GM18507 (cell line): ENCODE results near the gene GSS.

ENCODE experiments used
- DNase-seq: peaks from one replicate; pipeline ENCODE4 v3.0.0; 2011; ENCODE audit warnings: low read depth; ENCODE audit not compliant: insufficient read length; ENCODE audit errors: extremely low spot score
- FAIRE-seq: peaks from 2 replicates; lab custom pipeline; 2011; peaks lifted over from hg19 to GRCh38; lab: Jason Lieb, UNC

GSS gene

DNA sequence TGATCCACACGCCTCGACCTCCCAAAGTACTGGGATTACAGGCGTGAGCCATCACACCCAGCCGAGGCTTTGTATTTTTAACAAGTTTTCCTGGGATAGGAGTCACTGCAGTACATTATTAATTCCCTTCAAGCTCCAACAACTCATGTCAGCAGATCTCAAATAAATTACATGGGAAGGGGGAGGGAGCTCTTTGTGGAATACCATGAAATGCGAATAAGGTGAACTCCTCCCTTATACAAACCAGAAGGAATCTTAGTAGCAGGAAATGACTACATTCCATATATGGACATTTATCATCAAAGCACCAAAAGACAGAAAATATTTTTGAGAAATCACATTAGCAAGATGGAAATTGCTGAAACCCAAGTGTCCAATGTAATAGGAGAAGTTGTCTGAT is 2.9 kb downstream of the GSS start:
- DNase-seq = no peak

DNA sequence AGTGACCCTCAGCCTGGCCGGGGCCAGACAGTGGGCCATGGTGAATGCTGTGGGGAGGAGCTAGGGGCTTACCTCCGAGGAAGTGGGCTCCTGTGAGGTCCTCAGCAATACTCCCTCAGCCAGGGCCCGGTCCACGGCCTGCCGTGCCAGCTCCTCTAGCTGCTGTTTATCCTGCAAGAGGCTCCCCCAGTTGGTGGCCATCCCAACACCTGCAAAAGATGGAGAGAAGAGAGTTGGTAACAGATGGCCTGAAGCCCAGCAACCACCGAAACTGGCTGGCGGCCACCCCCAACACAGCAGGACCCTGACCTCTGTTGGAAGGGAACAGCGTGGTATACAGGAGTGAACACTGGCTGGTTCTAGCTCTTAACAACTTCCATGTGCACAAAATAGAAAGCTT is 4.0 kb downstream of the GSS start:
- no peak for FAIRE-seq
- no peak for DNase-seq

More for the DNA sequence above, 2.9 kb downstream of the GSS start:
- no peak for FAIRE-seq

DNA sequence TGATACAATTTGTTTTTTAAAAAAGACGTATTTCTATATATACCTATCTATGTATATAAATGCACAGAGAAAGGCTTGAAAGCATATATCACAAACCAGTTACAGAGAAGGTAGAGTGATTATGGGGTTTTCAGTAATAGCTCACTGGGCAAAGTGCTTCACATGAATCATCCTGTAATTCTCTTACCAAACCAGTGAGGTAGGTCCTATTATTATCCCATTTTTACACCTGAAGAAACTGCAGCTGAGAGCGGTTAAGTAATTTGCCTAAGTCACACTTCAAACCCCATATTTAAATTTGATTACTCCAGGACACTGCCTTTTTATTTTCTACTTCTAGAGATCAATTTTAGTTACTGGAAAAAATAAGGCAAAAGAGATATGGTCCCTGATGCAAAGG is 4.4 kb downstream of the GSS start:
- FAIRE-seq (no peak), DNase-seq (no peak)

DNA sequence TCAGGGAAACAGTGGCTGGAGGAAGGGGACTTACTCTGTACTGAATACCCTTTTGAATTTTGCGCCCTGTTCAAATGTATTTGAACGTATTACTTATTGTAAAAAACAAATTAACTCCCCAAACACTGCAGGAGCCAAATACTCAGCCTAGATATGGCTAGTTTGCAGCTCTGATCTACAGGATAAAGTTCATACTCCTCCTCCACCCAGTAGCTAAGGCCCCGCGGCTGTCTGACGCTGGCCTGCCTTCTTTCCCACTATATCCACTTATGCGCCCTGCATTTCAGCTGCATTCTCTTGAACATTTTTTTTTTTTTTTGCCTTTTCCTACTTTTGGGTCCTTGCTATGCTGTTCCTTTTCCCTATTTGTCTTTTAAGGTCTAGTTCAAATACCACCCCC is 6.5 kb downstream of the GSS start:
- DNase-seq (no peak), FAIRE-seq (no peak)

DNA sequence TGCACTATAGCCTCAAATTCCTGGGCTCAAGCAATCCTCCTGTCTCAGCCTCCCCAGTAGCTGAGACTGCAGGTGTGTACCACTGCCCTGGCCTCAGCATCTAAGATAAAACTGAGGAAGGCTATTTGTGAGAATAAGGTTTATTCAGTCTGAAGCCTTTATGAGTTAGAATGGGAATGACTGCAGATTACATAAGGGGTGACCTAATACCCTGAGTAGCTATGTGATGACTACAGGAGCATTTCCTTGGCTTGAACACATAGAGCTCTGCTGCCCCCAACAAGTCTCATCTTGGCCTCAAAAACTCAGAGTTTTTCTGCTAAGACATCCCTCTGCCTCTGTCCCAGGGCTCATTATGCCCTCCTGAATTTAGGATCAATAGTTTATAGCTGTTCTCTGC is 7.6 kb downstream of the GSS start:
- no peak for FAIRE-seq

DNA sequence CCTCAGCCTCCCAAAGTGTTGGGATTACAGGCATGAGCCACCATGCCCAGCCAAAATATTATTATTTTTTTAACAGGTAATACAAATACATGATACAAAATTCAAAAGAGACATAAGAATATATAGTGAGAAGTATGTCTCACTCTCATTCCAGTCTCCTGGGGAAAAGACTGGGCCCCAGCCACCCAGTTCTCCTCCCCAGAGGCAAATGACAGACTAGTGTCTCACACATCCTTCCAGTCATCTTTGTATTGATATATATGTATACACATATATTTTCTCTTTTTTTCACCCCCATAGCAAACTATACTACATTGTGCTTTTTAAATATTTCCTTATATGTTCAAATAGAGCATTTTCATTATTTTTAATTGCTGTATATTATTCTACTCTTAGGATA is 8.3 kb downstream of the GSS start:
- FAIRE-seq = no peak
- DNase-seq = no peak

More for the DNA sequence above, 7.6 kb downstream of the GSS start:
- no peak for DNase-seq

DNA sequence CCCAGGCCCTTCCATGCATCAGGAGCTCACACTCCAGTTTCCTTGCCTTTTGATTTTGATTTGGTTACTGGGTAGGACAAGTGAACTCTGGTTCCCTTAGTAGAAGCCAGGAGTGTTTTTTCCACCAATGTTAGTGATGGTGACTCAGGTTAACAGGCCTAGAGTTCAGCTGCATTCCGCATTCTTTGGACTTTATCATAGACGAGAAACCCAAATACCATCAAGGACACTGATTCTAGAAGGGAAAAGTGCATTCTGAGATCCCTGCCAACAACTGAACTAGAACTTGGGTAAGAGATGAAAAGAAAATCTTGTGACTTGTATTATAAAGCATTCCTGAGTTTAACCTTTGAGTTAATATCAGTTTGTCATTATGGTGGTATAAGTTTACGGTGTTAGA is 8.9 kb downstream of the GSS start:
- FAIRE-seq = no peak
- DNase-seq = no peak

DNA sequence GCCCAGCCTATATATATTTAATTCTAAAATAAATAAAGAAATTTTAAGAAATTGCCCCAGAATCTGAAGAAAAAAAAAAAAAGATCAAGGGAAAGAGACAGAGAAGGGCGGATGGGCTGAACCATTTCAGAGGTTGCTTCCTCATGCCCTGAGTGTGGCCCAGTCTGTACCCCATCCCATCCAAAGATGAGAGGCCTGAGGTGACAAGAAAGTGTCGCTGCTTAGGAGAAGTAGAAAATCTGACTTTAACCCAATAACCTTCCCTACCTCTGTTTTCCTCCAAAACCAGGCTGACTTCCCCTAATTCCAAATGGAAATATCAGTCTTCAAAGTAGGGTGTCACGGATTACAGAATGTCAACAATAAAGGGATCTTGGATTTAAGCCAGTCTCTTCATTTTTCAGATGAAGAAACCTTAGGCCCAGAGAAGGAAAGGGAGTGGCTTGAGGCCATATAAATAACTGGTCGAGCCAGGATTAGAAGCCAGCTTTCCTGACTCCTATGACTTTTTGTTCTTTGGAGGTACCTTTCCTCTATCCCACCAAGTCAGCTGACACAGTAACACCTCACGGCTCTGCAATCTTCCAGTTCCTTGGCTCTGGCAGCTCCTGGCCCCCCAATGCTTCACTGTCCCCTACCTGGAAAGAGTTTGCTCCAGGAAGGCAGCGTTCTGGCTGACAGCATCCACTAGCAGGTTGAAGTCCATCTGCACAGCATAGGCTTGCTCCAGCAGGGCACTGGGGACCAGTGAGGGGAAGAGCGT is 10.1 kb downstream of the GSS start:
- FAIRE-seq = no peak
- DNase-seq = no peak

DNA sequence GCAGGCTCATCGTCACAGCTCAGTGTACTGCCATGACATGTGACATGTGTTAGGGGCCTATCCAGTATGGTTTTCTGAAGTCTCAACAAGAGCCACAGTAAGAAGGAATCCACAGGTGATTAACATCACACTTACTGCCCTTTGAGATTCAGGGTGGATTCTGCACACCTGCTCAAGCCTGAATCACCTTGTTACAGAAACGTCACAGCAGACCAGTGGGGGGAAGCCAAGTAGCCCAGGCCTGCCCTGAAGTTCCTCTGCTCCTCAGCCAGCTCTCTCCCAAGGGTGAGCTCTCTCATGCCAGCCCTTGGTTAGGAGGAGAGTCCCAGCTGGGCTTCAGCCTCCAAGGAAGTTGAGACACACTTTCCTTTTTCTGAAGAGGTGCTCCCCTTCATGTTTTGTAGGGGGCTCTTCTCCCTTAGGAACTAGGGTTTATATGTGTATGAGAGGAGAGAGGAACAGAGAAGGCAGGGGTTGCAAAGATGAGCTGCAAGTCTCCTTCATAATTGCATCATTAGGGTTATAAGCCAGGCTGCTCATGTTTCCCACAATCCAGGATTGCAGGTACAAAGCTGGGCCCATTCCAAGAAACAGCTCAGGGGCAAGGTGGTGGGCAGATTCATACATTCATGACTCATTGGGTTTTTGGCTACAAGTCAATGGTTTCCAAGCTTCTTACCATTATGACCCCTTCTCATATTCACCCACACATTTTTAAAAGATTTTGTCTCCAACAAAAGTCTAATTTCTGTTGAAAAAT is 11.6 kb downstream of the GSS start:
- FAIRE-seq = no peak
- no peak for DNase-seq

DNA sequence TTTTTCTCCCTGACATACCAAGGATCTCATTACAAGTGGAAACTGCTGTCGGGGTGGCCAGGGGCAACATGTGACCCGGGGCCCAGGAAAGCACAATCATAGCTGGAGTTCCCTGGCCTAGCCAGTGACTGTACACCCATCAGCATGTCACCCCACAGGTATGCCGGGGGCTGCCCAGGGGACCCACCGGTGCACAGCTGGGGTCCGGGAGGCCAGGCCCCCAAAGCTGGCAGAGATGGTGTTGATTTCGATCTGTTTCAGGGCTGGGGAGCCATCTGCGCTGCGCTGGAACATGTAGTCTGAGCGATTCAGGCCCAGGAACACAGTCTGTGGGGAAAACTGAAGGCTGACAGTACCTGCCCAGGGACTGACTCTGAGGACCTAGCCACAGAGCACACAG is 13.3 kb downstream of the GSS start:
- FAIRE-seq (no peak), DNase-seq (no peak)

DNA sequence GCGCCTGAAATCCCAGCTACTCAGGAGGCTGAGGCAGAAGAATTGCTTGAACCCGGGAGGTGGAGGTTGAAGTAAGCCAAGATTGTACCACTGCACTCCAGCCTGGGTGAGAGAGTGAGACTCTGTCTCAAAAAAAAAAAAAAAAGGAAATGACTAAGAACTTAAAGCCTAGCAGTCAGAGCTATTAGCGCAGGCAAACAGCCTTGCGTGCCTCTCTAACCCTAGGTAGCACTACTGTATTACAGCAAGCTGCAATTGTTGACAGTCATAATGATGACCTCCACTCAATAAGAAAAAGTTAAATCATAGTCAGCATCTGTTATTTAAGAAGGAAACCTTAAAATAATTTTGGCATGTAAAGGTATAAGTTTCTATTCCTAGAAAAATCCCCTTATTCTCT is 14.4 kb downstream of the GSS start:
- no peak for DNase-seq
- no peak for FAIRE-seq

DNA sequence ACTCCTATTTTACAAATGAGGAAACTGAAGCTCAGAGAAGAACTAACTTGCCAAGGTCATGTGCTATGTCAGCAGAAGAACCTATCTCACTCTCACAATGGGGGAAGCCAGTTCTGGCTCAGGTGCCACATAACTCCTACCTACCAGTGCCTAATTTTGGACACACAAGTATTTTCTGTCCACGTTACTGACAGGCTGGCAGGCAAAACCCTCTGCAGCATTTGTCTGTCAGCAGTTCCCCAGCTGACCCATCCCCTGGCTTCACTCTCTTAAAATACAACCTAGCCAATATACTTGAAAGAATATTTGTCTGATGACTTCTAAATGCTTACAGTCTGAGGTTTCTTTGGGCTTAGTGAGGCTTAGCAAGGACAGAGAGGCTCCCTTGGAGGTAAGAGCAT is 15.5 kb downstream of the GSS start:
- DNase-seq (no peak), FAIRE-seq (no peak)

DNA sequence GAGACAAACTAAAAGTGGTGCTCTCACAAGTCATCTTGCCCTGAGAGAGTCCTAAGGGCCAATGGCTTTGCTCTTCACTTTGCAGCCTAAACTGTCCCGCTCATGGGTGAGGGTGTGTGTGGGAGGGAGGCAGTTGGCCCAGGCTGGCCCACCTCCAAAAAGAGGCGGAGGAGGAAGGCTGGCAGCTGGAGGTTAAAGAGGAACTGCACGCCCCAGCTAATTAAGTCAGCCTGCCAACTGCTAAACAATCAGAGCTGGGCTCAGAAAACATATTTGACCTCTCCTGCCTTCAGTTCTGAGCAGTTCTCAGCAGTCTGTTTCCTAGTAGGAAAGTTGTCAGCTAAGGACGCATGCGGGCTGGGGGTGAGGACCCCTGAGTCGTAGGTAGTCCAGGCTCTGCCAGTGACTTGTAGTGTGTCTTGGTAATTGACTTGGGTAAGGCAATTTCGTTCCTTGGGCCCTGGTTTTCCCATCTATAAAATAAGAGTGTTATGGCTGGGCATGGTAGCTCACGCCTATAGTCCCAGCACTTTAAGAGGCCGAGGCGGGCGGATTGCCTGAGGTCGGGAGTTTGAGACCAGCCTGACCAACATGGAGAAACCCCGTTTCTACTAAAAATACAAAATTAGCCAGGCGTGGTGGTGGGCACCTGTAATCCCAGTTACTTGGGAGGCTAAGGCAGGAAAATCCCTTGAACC is 17.0 kb downstream of the GSS start:
- FAIRE-seq = no peak

DNA sequence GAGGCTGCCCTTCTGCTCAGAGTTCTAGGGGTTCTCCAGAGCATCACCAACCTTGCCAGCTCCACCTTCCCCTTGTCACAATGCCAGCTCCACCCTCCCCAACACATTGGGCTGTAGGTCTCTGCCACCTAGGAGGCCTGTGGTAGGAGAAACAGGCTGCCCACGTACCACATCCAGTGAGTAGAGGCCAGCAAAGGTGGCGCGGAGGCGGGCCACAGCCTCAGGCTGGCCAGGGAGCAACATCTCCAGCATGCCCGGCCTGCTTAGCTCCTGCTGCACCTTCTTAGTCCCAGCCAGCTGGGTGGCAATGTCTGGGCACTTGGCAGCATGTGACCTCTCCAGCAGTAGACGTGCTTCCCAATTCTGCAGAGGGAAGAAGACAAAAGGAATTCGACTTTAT is 23.8 kb downstream of the GSS start:
- DNase-seq = no peak
- FAIRE-seq = no peak

More for the DNA sequence above, 17.0 kb downstream of the GSS start:
- DNase-seq = no peak

DNA sequence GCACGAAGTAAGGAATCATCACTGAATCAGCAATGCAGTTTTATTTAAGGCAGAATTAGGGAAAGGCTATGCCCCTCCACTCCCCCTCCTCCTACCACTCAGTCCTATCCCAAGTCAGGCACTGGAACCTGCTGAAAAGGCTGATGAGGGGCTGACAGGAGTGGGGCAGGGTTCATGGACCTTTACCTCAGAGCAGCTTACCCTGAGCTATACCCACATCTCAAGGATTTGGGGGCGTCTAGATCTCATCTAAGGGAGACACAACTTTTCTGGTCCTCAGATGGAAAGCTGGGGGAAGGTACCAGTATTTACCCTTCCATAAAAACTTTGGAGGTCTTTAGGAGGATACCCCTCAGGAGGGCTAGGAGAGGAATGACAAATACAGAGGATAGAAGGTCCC is 27.2 kb downstream of the GSS start:
- DNase-seq = no peak
- no peak for FAIRE-seq

DNA sequence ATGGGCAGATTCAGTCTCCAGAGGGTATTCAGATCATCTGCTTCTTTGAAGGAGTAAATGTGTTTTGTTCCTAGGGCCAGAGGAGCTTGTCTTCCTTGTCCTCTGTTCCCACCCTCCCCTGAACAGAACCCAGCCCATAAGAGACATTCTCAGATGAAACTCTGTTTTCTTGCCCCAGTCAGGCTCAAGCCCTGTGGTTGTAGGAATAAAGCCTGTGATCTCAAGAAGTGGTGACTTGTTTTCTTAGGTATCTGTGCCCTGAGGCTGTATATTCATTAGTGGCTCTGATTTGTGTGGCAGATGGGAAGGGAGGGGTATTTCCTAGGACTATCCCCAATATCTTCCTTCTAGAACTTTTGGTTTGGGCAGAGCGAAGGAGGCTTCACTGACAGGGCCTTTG is 27.9 kb downstream of the GSS start:
- FAIRE-seq = no peak
- no peak for DNase-seq

DNA sequence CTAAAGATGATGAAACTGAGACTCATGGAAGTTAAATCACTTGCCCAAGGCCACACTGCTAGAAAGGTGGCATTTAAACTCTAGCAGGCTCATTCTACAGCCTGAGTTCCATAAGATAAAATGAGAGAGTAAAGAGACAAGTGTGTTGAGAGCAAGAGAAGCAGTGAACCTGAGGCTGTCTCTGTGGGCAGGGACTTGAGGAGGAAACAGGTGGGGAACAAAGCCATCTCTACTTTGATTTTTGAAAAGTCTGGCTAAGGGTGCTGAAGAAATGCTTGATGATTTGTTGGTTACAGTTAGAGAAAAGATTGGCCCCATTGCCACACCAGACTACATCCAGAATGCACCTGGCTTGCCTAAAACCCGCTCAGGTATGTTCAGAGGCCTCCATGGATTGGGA is 29.0 kb downstream of the GSS start:
- DNase-seq (no peak), FAIRE-seq (no peak)

DNA sequence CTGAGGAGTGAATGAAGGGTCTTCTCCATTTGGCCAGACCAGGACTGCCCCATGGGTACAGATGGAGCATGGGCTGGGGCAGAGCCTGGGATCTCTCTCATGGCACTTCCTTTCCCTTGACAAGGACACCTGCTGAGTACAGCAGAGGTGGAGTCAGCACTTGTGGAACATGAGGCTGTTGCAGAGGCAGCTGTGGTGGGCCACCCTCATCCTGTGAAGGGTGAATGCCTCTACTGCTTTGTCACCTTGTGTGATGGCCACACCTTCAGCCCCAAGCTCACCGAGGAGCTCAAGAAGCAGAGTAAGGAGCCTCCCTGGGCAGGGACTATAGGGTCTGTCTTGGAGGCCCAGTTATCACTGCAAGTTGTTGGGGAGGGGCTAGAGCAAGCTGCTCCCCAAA is 29.6 kb downstream of the GSS start:
- DNase-seq (no peak), FAIRE-seq (no peak)

DNA sequence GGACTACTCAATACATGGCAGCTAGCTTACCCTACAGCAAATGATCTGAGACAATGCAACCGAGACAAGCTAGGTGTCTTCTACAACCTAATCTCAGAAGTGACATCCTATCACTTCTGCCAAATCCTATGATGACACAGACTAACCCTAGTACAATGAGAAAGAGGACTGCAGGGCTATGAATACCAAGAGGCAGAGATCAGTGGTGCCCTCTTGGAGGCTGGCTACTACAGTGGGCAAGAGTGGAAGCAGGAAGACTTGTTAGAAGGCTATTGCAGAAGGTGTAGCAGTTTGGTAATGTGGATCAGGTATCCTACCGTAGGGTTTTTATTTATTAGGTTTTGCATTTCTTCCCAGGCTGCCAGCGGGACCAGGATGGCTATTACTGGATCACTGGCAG is 30.3 kb downstream of the GSS start:
- no peak for DNase-seq
- FAIRE-seq = no peak

DNA sequence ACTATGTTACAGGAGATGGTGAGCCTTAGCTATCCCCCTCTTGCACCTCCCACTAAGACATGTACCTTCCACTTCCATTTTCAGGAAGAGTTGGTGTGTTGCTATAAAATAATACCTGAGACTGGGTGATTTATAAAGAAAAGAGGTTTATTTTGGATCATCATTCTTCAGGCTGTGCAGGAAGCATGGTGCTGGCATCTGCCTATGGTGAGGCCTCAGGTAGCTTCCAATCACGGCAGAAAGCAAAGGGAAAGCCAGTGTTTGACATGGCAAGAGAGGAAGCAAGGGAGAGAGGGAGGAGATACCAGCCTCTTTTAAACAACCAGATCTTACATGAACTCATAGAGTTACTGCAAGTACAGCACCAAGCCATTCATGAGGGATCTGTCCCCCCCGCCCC is 32.2 kb downstream of the GSS start:
- FAIRE-seq (no peak), DNase-seq (no peak)
